Urothelium cell line (cell line): ENCODE results near the gene ITPR2.
"Not testable (repeated sequence)": the region's sequence is repeated elsewhere in the genome, so short reads cannot be mapped to it uniquely, and the experiment has no call there.

Experiments used
- DNase-seq: peaks from one replicate; pipeline ENCODE4 v3.0.0; 2011; ENCODE audit warnings: low spot score, mixed read lengths
- FAIRE-seq: peaks from 2 replicates; lab custom pipeline; 2011; peaks lifted over from hg19 to GRCh38; lab: Jason Lieb, UNC

ITPR2 gene

GRCh38 chr12:26489908-26490307, 343.1 kb downstream of the ITPR2 start:
- FAIRE-seq (no peak), DNase-seq (no peak)

GRCh38 chr12:26488351-26488750, 344.6 kb downstream of the ITPR2 start:
- no peak for DNase-seq
- no peak for FAIRE-seq

GRCh38 chr12:26473291-26473690, 359.7 kb downstream of the ITPR2 start:
- DNase-seq (no peak), FAIRE-seq (no peak)

GRCh38 chr12:26471560-26471959, 361.4 kb downstream of the ITPR2 start:
- no peak for FAIRE-seq

GRCh38 chr12:26469421-26470180, 363.4 kb downstream of the ITPR2 start:
- FAIRE-seq (no peak), DNase-seq (no peak)

More at GRCh38 chr12:26471560-26471959, 361.4 kb downstream of the ITPR2 start:
- no peak for DNase-seq

GRCh38 chr12:26467351-26467750, 365.6 kb downstream of the ITPR2 start:
- DNase-seq = no peak
- no peak for FAIRE-seq

GRCh38 chr12:26466726-26467125, 366.3 kb downstream of the ITPR2 start:
- no peak for DNase-seq
- FAIRE-seq = no peak

GRCh38 chr12:26465419-26466097, 367.4 kb downstream of the ITPR2 start:
- peak; percentile 21 for DNase-seq

GRCh38 chr12:26461776-26462175, 371.2 kb downstream of the ITPR2 start:
- no peak for FAIRE-seq

More at GRCh38 chr12:26465419-26466097, 367.4 kb downstream of the ITPR2 start:
- FAIRE-seq = no peak

GRCh38 chr12:26460361-26460760, 372.6 kb downstream of the ITPR2 start:
- DNase-seq (no peak), FAIRE-seq (no peak)

More at GRCh38 chr12:26461776-26462175, 371.2 kb downstream of the ITPR2 start:
- DNase-seq = no peak

GRCh38 chr12:26455936-26456574, 376.9 kb downstream of the ITPR2 start:
- FAIRE-seq (no peak), DNase-seq (no peak)

- DNase-seq = no peak
- no peak for FAIRE-seq
Observed at GRCh38 chr12:26453246-26453645, 379.7 kb downstream of the ITPR2 start.

- FAIRE-seq (no peak), DNase-seq (no peak)
Observed at GRCh38 chr12:26452511-26452910, 380.5 kb downstream of the ITPR2 start.

- DNase-seq (no peak), FAIRE-seq (no peak)
Observed at GRCh38 chr12:26451763-26452162, 381.2 kb downstream of the ITPR2 start.

- DNase-seq (no peak), FAIRE-seq (no peak)
Observed at GRCh38 chr12:26445909-26446308, 387.1 kb downstream of the ITPR2 start.

- DNase-seq = no peak
- no peak for FAIRE-seq
Observed at GRCh38 chr12:26443309-26443708, 389.7 kb downstream of the ITPR2 start.

GRCh38 chr12:26441434-26441833, 391.6 kb downstream of the ITPR2 start:
- no peak for DNase-seq
- FAIRE-seq = no peak

GRCh38 chr12:26435069-26435404, 398.0 kb downstream of the ITPR2 start:
- DNase-seq (no peak), FAIRE-seq (no peak)

- DNase-seq (peak; percentile 71), FAIRE-seq (peak; percentile 52)
Observed at GRCh38 chr12:26434299-26435068, 398.5 kb downstream of the ITPR2 start.

- not testable (repeated sequence) for DNase-seq, FAIRE-seq
Observed at GRCh38 chr12:26433701-26434100, 399.3 kb downstream of the ITPR2 start.

GRCh38 chr12:26431211-26431610, 401.8 kb downstream of the ITPR2 start:
- no peak for FAIRE-seq
- no peak for DNase-seq
